Caco-2 (cell line): ENCODE data around the gene SLC5A3. TPM values are rescaled to one million over a fixed set of nuclear protein-coding genes. Genes with fewer than 3 reads are reported as not detected.

Experiments used
- Bru-seq: library from RNA; stranded (reverse); fragments of 400-500 nt; gene quantifications from one replicate; lab custom pipeline; 2021; lab: Mats Ljungman, UMichigan
- BruChase-seq, 2 experiments: library from RNA; stranded (reverse); fragments of 400-500 nt; gene quantifications; one replicate each; lab custom pipeline; 2021; lab: Mats Ljungman, UMichigan
- BruUV-seq: library from RNA; stranded (reverse); fragments of 400-500 nt; replicated peaks from 2 replicates; lab custom pipeline; 2021; lab: Mats Ljungman, UMichigan
- CTCF ChIA-PET: fragments of 300-600 bp; sonication (Branson Sonifier 250); formaldehyde crosslinking; loops from one replicate; lab custom pipeline; 2022; ENCODE audit warnings: antibody characterized with exemption; lab: Charles Lee
- POLR2A ChIA-PET: fragments of 300-600 bp; sonication (Branson Sonifier 250); formaldehyde crosslinking; loops from one replicate; lab custom pipeline; 2022; ENCODE audit warnings: antibody characterized with exemption; lab: Charles Lee
- DNase-seq, 2 experiments: peaks; one replicate each; pipeline versions ENCODE4 v3.0.0 to v3.0.0-alpha.2; 2020 to 2022
- H3K27me3 ChIP-seq: replicated peaks from 2 replicates; pipeline ENCODE4 v1.6.0; 2011; ENCODE audit warnings: low read length; ENCODE audit not compliant: control insufficient read depth, insufficient read depth
- H3K36me3 ChIP-seq: 2 replicates; pipeline ENCODE4 v1.5.1; 2011; ENCODE audit warnings: low read length; ENCODE audit not compliant: control insufficient read depth, insufficient read depth
- H3K4me1 ChIP-seq: fragments of 250-450 bp; sonication (Bioruptor Pico); 2 replicates; pipeline ENCODE4 v1.5.1; 2020; ENCODE audit warnings: mild to moderate bottlenecking
- H3K4me3 ChIP-seq: 2 replicates; pipeline ENCODE4 v1.5.1; 2011; ENCODE audit warnings: low read depth, mild to moderate bottlenecking, control low read depth, low read length
- H3K9me3 ChIP-seq: fragments of 250-450 bp; sonication (Bioruptor Pico); 2 replicates; pipeline ENCODE4 v1.5.1; 2020; ENCODE audit warnings: mild to moderate bottlenecking, moderate library complexity
- H3K27ac Mint-ChIP-seq: one replicate; pipeline ENCODE4 v1.8.0; 2022; ENCODE audit warnings: mixed read lengths; ENCODE audit not compliant: unreplicated experiment
- H3K27me3 Mint-ChIP-seq: one replicate; pipeline ENCODE4 v1.8.0; 2022; ENCODE audit warnings: mixed read lengths; ENCODE audit not compliant: insufficient read depth, unreplicated experiment
- H3K36me3 Mint-ChIP-seq: one replicate; pipeline ENCODE4 v1.8.0; 2022; ENCODE audit warnings: mild to moderate bottlenecking, mixed read lengths; ENCODE audit not compliant: insufficient read depth, unreplicated experiment
- H3K4me1 Mint-ChIP-seq: one replicate; pipeline ENCODE4 v1.8.0; 2022; ENCODE audit warnings: low read depth, mixed read lengths; ENCODE audit not compliant: unreplicated experiment
- H3K4me3 Mint-ChIP-seq: one replicate; pipeline ENCODE4 v1.8.0; 2022; ENCODE audit warnings: mild to moderate bottlenecking, moderate library complexity, mixed read lengths; ENCODE audit not compliant: unreplicated experiment
- H3K9me3 Mint-ChIP-seq: one replicate; pipeline ENCODE4 v1.8.0; 2022; ENCODE audit warnings: mixed read lengths; ENCODE audit not compliant: unreplicated experiment
- intact Hi-C: fragments of 100-400 bp; cut with micrococcal nuclease; formaldehyde crosslinking; loops from one replicate; pipeline ENCODE4 v1.10.0; 2022; ENCODE audit not compliant: unreplicated experiment
- long read RNA-seq: library from polyadenylated mRNA; stranded (forward); transcript quantifications from one replicate; pipeline ENCODE4 v2.0.0, GENCODE V29; 2022
- total RNA-seq: library from RNA; stranded (reverse); gene quantifications from 2 replicates; pipeline ENCODE4 v1.2.3, GENCODE V29; 2022
- TF ChIP-seq, protein P1 (sequence below), 2 experiments: fragments of 200-600 bp in 1 of 2; IDR thresholded peaks; 1 replicate in 1 of 2; 2 replicates in 1 of 2; pipeline versions ENCODE4 v1.5.1 to v1.8.0; 2011 to 2022; ENCODE audit warnings: antibody characterized with exemption in 1 of 2, control low read depth in 1 of 2, inconsistent platforms in 1 of 2, low read depth in 1 of 2, low read length in 1 of 2, mild to moderate bottlenecking in 1 of 2, moderate library complexity in 1 of 2; ENCODE audit not compliant: insufficient read depth in 1 of 2, severe bottlenecking in 1 of 2, unreplicated experiment in 1 of 2

The SLC5A3 gene
- 19.1 and 19.8 TPM in 2 replicates for total RNA-seq
- Bru-seq, nascent RNA, result percentile 96 among the genes with signal in this experiment
- BruChase-seq, experiment 1, labeled RNA remaining after a 2-hour chase, result percentile 99 among the genes with signal in this experiment
- percentile 99 among the genes with signal in this experiment for BruChase-seq, experiment 2, labeled RNA remaining after a 6-hour chase
- long read RNA-seq, partial matches to known transcripts, result 0 of 8 reads
- long read RNA-seq, other reads (novel, unspliced or antisense), result 8 of 8 reads

DNA sequence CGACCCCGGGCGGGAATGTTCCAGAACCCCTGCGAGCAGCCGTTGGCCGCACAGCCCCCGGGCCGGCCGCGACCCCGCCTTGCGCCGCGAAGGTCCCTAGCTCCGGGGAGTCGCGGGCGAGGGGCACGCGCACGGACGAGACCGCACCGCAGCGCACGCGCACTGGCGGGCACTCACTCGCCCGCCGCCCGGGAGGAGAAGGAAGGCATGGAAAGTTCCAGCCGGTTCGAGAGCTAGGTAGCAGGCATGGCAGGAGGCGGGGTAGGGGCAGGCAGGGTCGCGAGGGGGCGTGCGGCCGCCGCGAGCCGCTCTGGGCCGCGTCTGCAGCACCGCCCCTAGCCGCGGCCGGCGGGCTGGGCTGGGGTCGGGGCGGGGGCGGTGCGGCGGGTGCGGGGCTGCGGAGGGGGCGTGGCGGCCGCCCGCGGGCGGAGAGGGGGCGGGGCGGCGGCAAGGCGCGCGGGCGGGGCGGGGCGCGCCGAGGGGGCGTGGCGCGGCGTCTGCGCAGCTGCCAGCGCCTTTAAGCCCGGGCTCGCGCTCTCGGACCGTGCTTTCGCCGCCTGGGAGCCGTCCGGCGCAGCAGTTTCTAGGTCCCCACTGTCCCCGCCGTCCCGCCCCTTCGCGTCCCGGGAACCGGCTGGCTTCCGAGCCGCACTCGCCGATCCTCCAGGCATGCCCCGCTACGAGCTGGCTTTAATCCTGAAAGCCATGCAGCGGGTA lies at the start of gene SLC5A3, which contains the start of gene MRPS6:
Gene SLC5A3 (plus strand): TSS at position 547 of the 717 bp plus-strand sequence. CDS start 21,621 bp downstream, outside the sequence.
Gene MRPS6 (plus strand): TSS at position 547 of the 717 bp plus-strand sequence. CDS start 123 bp downstream, at position 670.
- peaks cover 47% of the 10 kb centered on the region for H3K36me3 Mint-ChIP-seq
- H3K4me1 Mint-ChIP-seq, result peaks cover 32% of the 10 kb centered on the region
- POLR2A ChIA-PET, result interaction anchor here (0.5 to 2.3 kb wide), 9 partner anchors 33 to 812 kb away, joined by 3 to 7 read pairs (median 3); partner anchors contain the start of gene TMEM50B
- TF ChIP-seq, protein P1, sequence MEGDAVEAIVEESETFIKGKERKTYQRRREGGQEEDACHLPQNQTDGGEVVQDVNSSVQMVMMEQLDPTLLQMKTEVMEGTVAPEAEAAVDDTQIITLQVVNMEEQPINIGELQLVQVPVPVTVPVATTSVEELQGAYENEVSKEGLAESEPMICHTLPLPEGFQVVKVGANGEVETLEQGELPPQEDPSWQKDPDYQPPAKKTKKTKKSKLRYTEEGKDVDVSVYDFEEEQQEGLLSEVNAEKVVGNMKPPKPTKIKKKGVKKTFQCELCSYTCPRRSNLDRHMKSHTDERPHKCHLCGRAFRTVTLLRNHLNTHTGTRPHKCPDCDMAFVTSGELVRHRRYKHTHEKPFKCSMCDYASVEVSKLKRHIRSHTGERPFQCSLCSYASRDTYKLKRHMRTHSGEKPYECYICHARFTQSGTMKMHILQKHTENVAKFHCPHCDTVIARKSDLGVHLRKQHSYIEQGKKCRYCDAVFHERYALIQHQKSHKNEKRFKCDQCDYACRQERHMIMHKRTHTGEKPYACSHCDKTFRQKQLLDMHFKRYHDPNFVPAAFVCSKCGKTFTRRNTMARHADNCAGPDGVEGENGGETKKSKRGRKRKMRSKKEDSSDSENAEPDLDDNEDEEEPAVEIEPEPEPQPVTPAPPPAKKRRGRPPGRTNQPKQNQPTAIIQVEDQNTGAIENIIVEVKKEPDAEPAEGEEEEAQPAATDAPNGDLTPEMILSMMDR (IDR thresholded peaks at IDR 0.05; ENCODE audit: insufficient read depth in 1 of 2, low read depth in 1 of 2, low read length in 1 of 2, severe bottlenecking in 1 of 2, unreplicated experiment in 1 of 2), result peak in 1 of 2 experiments; percentile 17
- Histone ChIP-seq H3K4me1 (peaks cover 35% of the 10 kb centered on the region), H3K27me3 (no peaks in the 10 kb centered on the region), H3K9me3 (no peaks in the 10 kb centered on the region), H3K36me3 (no peaks in the 10 kb centered on the region), H3K4me3 (peak within 1 kb of the TSS; percentile 86)
- H3K27ac Mint-ChIP-seq, result peak within 1 kb of the TSS; percentile 95
- H3K27me3 Mint-ChIP-seq, result no peaks in the 10 kb centered on the region
- intact Hi-C loops, result loop anchor here (1.0 to 5.0 kb wide), 2 partner anchors 106 to 126 kb away; no protein-coding TSS in a partner anchor
- peak within 1 kb of the TSS; percentile 87 for H3K4me3 Mint-ChIP-seq
- CTCF ChIA-PET, result interaction anchor here (0.6 to 1.6 kb wide), 7 partner anchors 10 to 285 kb away, joined by 3 to 9 read pairs (median 4); no protein-coding TSS in a partner anchor
- no peaks in the 10 kb centered on the region for H3K9me3 Mint-ChIP-seq
- BruUV-seq, result no TSS peak
- peak; percentile 91 to 92 for DNase-seq

DNA sequence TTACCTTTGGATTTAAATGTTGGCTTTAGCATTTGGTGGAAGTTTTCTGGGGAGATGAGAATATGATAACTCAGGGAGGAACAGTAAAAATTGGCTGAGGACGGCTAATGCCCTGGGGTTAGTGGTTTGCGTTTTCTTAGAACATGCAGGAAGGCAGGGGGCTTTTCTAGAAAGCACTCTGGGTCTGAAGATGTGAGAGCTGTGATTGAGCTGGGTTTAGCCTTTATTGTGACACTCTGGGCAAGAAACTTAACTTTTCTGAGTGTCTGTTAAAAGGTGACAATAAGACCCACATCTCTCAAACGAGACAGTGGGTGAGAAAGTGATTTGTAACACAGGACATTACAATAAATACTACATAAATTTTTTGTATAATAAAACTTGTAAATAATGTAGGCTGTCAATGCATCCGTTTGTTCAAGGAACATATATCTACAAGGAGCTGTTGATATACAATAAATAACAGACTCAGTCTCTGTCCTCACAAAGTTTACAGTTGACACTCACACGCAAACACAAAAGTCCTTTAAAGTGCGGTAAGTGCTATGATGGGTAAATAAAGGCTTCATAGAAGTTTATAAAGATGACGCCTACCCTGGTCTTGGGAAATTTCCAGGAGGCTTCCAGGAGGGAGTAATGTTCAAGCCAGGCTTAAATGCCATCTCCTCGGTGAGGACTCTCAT lies 49.5 kb upstream of the SLC5A3 start:
- POLR2A ChIA-PET, result interaction anchor here (1.4 kb wide), 1 partner anchor 76 kb away, joined by 4 read pairs; no protein-coding TSS in a partner anchor

More for the DNA sequence above, 49.5 kb upstream of the SLC5A3 start:
- H3K4me3 Mint-ChIP-seq, result no peak overlapping the region
- H3K4me1 Mint-ChIP-seq, result peaks cover 5% of the 10 kb centered on the region
- TF ChIP-seq, protein P1 (IDR thresholded peaks at IDR 0.05; ENCODE audit: insufficient read depth in 1 of 2, low read depth in 1 of 2, low read length in 1 of 2, severe bottlenecking in 1 of 2, unreplicated experiment in 1 of 2), result no peak
- no peaks in the 10 kb centered on the region for H3K36me3 Mint-ChIP-seq
- Histone ChIP-seq H3K4me1 (peaks cover 37% of the 10 kb centered on the region), H3K36me3 (no peaks in the 10 kb centered on the region), H3K4me3 (no peak overlapping the region), H3K9me3 (peaks cover 7% of the 10 kb centered on the region; the same call in 1 of the 2 replicates), H3K27me3 (no peaks in the 10 kb centered on the region)
- no peak overlapping the region for H3K27ac Mint-ChIP-seq
- intact Hi-C loops, result loop anchor here (5.0 kb wide), 1 partner anchor 57 kb away; no protein-coding TSS in a partner anchor
- no peaks in the 10 kb centered on the region for H3K27me3 Mint-ChIP-seq
- H3K9me3 Mint-ChIP-seq, result peaks cover 12% of the 10 kb centered on the region
- DNase-seq, result no peak
- CTCF ChIA-PET, result interaction anchor here (0.6 kb wide), 2 partner anchors 81 to 136 kb away, joined by 3 read pairs; no protein-coding TSS in a partner anchor
- BruUV-seq, result no TSS peak
